ENCODE measurements around the gene EXOSC5. TPM values are rescaled to one million over a fixed set of nuclear protein-coding genes. Genes with fewer than 3 reads are reported as not detected.

The EXOSC5 gene
- total and polyA plus RNA-seq, 9 of the 15 experiments (the other 6 are each of a cell fraction or from before 2014, with no cell fraction given), result 10.9 to 75.5 (median 37.8) TPM

GRCh38 chr19:41397086-41398049 is at the start of gene EXOSC5, which contains the start of gene BCKDHA (continued):
- TF ChIP-seq RBM22 (IDR thresholded peaks at IDR 0.05; ENCODE audit: low read depth, low read length, poor library complexity, severe bottlenecking) (no peak), L3MBTL2 (IDR thresholded peaks at IDR 0.05) (peak; percentile 97), SUPT5H (IDR thresholded peaks at IDR 0.05) (peak; percentile 76), ZNF551 (CRISPR knock-in tag; IDR thresholded peaks at IDR 0.05) (no peak), ZNF146 (CRISPR knock-in tag; IDR thresholded peaks at IDR 0.05; ENCODE audit: unreplicated experiment) (no peak), COPS2 (conservative IDR thresholded peaks at IDR 0.05) (no peak), ZNF764 (CRISPR knock-in tag; IDR thresholded peaks at IDR 0.05; ENCODE audit: low read depth) (peak; percentile 52; the same call in 1 of the 2 replicates), NFE2 (IDR thresholded peaks at IDR 0.05; ENCODE audit: low read depth) (peak; percentile 92), SNIP1 (IDR thresholded peaks at IDR 0.05; ENCODE audit: low read depth) (no peak), CEBPG (CRISPR knock-in tag; IDR thresholded peaks at IDR 0.05) (no peak), CEBPG (tag; conservative IDR thresholded peaks at IDR 0.05 in 1 of 2, IDR thresholded peaks at IDR 0.05 in 1 of 2) (no peak), ZBTB34 (CRISPR knock-in tag; IDR thresholded peaks at IDR 0.05) (no peak), CHCHD3 (CRISPR knock-in tag; IDR thresholded peaks at IDR 0.05) (no peak), TOE1 (IDR thresholded peaks at IDR 0.05; ENCODE audit: borderline replicate concordance) (peak; percentile 95), TOE1 (CRISPR knock-in tag; IDR thresholded peaks at IDR 0.05; ENCODE audit: borderline replicate concordance, low read depth) (no peak), SIRT6 (IDR thresholded peaks at IDR 0.05; ENCODE audit: low read depth, low read length) (no peak), ZBTB11 (CRISPR knock-in tag; IDR thresholded peaks at IDR 0.05) (0 out of 6 replicates have a peak, but pooled peaks of 1 of the 3 experiments have one; percentile 17), ZNF408 (CRISPR knock-in tag; IDR thresholded peaks at IDR 0.05; ENCODE audit: low read depth) (no peak)
- TF ChIP-seq, protein P1, sequence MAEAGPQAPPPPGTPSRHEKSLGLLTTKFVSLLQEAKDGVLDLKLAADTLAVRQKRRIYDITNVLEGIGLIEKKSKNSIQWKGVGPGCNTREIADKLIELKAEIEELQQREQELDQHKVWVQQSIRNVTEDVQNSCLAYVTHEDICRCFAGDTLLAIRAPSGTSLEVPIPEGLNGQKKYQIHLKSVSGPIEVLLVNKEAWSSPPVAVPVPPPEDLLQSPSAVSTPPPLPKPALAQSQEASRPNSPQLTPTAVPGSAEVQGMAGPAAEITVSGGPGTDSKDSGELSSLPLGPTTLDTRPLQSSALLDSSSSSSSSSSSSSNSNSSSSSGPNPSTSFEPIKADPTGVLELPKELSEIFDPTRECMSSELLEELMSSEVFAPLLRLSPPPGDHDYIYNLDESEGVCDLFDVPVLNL (CRISPR knock-in tag; IDR thresholded peaks at IDR 0.05; ENCODE audit: low read depth), result 0 out of 2 replicates have a peak, but pooled peaks have one; percentile 29
- TF ChIP-seq, protein P2, sequence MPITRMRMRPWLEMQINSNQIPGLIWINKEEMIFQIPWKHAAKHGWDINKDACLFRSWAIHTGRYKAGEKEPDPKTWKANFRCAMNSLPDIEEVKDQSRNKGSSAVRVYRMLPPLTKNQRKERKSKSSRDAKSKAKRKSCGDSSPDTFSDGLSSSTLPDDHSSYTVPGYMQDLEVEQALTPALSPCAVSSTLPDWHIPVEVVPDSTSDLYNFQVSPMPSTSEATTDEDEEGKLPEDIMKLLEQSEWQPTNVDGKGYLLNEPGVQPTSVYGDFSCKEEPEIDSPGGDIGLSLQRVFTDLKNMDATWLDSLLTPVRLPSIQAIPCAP (CRISPR knock-in tag; IDR thresholded peaks at IDR 0.05; ENCODE audit: borderline replicate concordance), result no peak
